ENCODE measurements around the gene WWC1.
"Not testable (repeated sequence)": the region's sequence is repeated elsewhere in the genome, so short reads cannot be mapped to it uniquely, and the experiment has no call there.

Gene WWC1

DNA sequence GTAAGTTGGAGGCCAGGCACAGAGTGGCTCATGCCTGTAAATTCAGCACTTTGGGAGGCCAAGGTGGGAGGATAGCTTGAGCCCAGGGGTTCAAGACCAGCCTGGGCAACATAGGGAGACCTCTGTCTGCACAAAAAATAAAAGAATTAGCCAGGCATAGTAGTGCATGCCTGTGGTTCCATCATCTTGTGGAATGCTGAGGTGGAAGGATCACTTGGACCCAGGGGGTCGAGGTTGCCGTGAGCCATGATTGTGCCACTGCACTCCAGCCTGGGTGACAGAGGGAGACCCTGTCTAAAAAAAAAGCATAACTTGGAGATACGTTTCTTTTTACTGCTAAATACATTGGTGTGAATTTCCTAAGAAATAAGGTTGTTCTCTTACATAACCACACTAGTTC is 19.1 kb downstream of the WWC1 start:
- DNase-seq: not testable (repeated sequence)

DNA sequence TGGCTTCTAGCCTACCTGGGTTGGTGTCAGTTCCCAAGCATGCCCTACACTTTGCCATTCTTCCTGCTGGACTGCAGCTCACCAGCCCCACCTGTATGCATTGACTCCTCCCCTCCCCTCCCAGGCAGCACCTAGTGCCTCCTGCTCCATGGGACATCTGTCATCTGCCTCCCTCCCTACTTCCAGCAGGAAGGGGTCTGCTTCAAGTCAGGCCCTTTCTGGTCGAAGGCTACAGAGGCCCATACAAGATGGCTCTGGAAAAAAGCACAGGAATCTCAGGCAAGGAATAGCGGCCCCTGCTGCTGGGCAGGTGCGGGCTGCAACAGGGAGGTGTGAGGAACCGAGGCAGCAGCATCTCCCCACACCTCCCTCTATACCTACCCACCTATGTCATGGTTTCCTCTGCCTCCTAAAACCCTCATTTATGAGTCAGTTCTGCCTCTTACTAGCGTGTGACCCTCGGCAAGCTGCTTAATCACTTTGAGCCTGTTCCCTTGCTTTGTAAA is 19.7 kb downstream of the WWC1 start:
- DNase-seq: no peak

DNA sequence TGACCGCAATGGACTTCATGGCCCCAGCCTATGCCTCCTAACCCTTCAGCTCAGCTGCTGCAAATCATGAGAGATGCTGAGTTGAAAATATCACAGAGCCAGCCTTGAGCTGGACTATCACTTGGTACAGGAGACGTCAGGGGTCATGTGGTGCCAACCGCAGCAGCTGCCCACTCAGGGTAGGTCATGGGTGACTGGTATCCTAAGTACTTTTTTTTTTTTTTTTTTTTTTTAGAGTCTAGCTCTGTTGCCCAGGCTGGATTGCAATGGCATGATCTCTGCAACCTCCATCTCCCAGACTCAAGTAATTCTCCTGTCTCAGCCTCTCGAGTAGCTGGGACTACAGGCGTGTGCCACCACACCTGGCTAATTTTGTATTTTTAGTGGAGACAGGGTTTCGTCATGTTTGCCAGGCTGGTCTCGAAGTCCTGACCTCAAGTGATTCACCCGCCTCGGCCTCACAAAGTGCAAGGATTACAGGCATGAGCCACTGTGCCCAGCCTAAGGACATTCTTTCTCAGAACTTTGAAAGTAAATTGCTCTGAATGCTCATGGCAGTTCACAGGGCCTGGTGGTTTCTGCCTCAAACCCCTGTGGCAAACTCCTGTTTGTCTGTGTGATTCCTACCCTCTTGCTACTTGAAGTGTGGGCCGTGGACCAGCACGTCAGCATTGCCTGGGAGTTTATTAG is 21.3 kb downstream of the WWC1 start:
- no peak for DNase-seq

DNA sequence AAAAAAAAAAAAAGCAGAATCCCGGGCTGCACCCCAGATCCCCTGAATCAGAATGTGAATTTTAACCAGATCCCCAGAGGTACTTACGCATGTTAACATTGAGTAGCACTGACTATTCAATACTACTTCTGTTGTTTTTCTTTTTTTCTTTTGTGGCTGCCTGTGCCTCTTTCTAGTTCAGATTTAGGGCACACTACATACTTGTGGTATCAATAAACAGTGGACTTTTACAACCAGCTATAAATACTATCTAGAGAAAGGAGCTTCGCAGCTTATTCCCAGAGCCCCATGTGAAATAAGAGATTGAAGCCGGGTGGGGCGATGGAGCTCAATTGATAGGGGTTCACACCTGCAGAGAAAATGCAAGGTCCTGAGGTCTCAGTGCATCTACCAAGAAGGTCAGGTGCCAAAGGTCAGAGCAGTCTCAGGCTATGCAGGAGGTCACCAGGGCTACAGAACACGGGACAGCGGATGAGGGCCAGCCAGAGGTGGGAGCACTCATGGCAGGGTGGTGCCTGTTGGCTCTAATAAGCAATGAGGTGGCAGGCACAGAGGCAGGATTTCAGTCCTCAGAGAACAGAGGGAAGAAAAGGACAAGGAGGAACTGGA is 22.3 kb downstream of the WWC1 start:
- no peak for DNase-seq

DNA sequence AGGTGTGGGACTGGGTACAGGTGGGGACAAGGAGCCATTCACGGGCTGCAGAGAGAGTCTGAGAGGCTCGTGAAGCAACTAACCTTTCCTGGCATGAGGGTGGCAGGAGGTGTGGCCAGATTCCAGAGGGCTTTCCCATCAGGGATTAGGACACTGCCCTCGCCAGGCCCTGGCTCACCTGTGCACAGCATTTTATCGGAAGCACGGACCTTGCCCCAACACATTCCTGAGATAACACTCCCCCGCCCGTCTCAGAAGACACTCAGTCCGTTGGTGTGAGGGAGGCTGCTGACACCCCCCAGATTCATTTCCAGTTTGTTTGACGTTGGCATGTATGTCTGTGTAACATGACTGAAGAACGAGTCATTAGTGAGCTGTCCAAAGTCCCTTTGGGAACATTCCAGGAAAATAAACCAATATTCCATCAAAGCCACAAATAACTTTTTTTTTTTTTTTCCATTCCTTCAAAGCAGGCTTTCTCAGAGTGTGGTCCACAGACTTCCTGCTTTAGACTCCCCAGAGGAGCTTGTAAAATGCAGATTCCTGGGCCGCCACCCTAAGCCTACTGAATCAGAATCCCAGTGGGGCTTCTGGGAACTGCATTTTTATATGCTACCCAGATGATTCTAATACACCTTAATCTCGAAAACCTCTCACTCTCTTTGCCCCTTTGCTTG is 23.4 kb downstream of the WWC1 start:
- no peak for DNase-seq

DNA sequence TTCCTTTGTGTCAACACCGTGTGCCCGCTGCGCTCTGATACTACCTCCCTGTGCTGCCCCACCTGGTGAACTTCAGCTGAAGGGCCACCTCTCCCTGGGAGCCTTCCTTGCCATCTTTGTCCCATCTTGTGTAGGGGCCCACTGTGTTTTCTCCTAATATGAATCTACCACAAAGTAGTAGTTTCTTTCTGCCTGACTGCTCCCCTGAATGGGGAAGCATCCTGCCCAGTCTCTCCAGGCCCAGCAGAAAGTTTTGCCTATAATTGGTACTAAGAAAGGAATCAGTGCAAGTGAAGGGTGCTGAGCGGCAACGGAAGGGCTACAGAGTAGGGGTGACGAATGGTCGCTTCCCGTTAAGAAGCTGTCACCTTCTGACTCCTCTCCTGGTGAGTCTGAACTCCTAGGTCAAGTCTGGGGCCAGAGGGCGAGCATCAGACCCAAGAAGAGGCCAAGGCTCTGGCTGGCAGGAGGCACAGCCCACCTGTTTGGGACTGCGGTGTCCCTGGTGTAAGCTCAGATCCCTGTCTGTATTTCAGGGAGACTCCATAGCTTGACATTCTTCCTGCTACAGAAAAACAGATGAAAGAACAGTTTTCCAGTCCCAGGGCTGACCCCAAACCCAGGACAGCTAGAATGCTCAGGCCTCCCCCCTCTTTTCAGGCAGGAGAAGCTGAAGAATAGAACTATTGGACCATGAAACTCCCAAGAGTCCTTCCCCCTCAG is 24.1 kb downstream of the WWC1 start:
- no peak for DNase-seq

DNA sequence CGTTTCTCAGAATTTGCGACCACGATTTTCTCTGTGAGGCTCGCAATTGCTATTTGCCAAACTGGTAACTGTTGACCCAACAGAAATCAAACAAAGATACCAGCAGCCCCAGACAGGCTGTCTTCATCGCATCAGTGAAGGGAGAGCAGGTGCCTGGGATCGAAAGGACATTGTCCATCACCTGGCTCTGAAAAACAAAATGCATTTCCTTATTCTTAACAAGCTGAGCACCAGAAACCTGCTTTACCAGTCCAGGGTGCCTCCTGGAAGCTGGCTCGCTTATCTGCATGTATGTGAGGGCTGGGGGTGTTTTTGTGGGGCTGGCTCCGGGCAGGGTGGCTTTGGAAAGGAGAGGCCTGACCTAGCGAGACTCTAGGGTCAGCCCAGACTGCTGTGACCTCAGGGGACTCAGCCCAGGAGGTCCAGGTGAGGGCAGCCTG is 24.7 kb downstream of the WWC1 start:
- no peak for DNase-seq

DNA sequence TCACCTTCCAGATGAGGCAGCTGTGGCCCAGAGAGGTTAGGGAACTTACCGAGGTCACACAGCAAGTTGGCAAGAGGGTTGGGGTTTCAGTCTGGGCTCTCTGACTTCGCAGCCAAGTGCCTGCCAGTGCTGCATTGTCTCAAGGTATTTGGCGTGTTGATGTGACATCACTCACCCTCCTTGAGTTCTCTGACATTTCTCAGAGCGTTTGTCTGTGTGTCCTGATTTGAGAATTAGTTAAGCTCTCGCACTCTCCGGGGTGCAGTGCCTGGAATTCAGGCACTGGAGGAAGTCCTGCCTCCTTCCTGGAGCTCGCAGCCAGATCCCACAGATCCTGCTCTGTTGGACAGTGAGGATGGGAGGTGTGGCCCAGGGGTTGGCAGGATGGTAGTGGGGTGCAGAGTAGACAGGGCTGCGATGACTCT is 25.7 kb downstream of the WWC1 start:
- DNase-seq: no peak

DNA sequence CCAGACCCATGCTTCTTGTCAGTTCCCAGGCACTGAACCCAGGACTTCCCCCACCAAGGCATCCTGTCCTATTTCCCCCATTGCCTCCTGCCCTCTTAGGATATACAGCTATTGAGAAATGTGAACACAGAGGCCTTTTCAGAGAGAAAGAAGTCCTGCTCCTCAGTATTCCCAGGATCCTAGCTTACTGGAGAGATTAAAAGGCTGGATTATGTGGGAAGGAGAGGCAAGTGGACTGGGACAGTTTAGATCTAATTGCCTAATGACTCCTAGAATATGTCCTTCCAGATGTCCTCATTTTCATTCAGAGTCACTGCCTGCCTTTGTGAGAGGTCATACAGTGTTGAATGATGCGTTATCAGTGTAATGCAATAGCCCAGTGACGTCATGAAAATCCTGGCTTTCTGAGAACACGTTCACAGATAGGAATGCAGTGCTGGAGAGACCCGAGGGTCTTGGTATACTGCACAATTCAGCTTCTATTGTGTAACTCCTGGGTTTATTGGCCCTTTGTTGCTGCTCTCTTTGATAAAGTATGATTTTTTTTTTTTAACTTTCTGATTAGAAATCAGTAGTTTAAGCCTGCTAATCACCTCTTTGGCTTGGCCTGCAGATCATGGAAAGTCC is 26.2 kb downstream of the WWC1 start:
- peak; percentile 65 for DNase-seq

DNA sequence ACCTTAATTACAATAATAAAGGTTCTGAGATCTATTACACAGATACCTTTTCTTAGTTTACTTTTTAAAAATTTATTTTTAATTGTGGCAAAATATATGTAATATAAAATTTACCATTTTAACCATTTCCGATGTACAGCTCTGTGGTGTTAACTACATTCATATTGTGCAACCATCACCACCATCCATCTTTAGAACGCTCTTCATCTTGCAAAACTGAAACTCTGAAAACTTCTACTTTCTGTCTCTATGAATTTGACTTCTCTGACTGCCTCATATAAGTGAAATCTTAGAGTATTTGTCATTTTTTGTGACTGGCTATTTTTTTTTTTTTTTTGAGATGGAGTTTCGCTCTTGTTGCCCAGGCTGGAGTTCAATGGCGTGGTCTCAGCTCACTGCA is 26.8 kb downstream of the WWC1 start:
- no peak for DNase-seq

DNA sequence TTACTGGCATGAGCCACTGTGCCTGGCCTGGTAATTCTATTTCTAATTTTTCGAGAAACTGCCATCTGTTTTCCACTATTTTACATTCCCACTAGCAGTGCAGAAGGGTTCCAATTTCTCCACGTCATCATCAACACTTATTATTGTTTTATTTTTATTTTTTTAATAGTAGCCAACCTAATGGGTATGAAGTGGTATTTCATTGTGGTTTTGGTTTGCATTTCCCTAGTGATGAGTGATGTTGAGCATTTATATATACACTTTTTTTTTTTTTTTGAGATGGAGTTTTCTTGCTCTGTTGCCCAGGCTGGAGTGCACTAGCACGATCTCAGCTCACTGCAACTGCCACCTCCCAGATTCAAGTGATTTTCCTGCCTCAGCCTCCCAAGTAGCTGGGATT is 28.3 kb downstream of the WWC1 start:
- DNase-seq: no peak

DNA sequence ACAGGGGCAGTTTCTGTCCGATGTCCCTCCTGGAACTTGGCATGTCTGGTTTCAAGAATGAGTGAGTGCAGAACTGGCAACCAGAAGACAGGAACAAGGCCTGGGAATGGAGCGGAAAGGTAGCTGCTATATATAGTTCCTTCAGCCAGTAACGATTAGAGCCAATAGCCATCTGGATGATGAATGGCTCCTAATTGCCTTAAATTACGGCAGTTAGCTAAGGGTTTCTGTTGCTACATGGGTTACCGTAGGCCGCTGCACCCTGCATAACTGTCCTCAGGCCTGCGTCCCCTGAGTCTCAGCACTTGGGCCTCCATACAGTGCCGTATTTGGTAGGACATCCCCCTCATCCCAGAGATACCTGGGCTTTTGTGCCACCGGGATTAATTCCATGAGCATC is 29.4 kb downstream of the WWC1 start:
- DNase-seq: peak; percentile 85

DNA sequence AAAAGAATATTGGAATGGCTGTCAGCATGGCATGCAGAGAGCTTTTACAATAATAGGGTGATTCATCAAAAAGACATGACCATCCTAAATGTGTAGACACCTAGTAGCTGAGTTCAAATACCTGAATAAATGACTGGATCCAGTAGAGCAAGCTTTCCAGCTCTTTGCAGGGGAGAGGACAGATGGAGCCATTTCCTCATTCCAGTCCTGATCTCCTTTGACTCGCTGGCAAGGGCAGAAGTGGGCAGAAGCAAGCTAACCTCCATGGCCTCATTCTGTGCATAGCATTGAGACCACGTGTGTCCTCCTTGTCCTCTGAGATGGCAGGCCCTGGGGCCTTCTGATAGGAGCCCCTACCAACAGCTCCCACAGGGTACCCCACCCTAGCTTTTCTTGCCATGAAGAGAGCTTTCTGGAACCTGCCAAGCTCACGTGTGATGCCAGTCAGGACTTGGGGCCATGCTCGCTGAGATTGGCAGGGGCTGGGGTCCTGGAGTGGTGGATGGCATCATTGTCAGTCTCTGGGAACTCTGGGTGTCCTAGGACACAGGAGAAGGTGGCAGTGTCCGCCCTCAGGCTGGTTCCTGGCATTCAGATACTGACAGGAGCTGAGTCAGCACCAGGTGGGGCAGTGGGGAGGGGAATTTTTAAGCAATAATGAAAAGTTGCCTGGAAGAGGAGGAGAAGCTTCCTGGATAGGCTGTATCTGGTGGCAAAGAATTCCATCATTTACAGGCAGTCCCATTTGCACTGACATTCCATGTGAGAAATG is 33.6 kb downstream of the WWC1 start:
- no peak for DNase-seq

DNA sequence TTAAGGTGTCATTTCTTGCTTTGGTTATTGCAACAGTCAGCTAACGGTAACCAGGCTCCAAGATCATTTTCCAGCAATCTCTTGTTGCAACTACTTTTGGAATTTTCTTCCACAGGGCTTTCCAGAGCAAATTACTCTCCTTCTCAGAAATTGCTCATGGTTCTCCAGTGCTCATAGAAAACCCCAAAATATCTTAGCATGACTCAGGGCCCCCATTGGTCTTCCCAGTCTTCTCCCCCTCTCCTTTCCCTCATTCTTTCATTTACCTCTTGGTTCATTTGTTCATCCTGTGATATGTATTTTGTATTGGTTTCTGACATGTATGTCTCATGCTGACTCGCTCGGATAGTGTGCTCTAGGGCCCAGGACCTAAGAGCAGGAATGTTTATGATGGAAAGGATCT is 35.6 kb downstream of the WWC1 start:
- no peak for DNase-seq

DNA sequence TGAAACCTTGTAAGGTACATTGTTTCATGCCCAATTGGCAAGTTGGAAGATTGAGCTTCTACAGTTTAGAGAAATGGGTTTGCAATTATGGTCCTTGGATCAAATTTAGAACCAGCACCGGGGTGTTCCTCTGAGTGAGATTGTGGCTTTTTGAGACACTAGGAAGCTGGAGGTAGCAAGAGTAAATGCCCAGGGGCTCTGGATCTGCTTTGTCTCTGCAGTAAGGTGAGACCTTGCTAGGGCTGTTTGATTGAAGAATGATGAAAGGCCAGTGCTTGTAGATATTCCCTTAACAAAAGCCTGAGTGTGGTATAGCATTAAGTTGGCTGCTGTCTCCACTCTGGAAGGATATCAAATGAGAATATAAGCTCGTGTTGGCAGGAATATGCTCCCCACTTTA is 36.0 kb downstream of the WWC1 start:
- DNase-seq: no peak

DNA sequence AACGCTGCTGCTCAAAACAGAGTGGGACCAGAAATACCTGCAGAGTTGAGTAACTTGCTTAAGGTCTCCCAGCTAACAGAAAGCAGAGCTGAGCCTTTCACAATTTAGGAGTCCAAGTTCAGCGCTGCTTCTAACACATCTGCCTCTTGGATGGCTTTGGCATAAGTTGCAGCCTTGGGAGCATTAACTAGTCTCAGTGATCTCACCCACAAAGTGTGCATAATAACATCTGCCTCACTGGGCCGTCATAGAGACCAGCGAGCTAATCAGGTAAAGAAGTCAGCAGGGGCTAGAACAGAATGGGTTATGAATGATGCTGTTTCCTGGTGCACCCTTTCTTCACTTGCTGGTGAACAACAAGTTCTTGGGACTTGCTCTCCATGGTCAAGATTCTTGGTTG is 36.5 kb downstream of the WWC1 start:
- peak; percentile 24 for DNase-seq

DNA sequence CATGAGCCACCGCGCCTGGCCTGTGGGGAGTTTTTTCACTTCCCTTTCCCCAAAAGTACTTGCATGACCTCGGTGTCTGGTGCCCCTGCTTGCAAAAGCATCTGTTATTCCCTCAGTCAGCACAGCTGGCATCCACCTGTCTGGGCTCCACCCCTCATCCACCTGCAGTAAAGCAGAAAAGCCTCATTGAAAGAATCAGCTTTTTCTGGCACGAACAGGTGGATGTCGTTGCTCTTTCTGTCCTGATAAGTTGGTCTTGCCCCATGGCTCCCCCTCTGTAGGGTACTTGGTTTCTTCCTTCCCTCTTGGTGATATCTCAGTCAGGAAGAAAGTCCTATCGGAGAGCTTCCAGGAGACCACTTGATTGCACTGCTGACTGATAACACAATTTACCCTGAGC is 37.4 kb downstream of the WWC1 start:
- DNase-seq: no peak

DNA sequence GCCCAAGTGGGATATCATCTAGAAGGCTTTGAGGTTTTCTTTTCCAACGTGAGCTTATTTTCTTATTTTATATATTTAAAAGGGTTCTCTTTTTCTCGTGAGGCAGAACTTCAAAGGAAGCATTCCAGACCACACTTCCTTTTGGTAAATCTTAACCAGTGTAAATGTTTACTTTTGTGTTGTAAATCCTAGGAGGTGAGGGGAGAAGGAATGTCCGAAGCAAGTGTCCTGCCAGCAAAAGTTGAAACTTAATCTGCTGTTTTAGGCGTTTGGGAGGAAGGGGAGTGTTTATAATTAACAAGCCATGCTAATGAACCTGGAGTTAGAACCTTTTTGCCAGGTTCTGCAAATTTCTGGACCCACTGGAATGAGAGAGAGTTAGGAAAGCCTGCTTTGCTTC is 37.9 kb downstream of the WWC1 start:
- DNase-seq: no peak

DNA sequence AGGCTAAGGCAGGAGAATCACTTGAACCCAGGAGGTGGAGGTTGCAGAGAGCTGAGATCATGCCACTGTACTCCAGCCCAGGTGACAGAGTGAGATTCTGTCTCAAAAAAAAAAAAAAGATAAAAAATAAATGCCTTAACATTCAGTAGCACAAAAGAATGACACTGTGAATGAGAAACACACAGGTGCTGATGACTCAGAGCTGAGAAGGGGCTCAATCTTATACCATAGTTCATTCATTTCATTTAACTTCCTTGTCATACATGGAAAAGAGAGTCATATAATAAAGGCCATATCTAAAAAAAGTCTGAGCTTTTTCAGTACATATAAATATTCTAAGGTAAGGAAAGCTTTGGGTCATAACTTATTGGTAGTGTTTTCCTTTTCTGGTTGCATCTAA is 40.6 kb downstream of the WWC1 start:
- DNase-seq: no peak

DNA sequence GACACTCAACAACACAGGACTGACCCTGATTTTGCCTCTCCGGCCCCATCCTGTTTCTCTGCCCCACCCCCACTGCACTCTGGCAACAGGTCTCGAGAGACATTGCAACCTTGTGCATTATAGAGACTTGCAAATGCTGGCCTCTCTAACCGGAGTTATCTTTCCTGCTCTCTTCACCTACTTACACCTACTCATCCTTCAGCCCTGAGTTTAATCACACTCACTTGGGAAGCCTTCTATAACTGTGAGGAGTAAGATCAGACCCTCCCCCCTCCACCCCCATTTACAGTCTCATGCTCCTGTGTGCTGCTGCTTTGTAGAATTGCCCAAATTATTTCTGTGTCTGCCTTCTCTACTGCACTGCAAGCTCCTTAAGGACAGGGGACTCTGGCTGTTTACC is 42.8 kb downstream of the WWC1 start:
- DNase-seq: no peak

DNA sequence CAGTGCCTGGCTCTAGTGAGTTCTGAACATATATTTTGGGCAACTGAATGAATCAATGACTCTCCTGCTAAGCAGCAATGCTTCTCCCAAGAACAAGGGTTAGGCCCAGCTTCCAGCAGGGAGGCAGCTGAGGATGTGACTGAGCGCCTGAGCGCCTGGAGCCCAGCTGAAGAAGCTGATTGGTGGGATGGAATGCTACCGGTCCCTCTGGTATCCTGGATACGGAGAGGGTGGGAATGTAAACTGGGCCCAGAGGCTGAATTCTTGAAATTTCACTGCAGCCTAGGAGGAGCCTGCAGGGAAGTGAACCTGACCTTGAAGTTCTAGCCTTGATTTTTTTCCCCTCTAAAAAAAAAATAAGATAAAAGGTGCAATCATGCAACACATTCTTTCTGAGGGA is 43.2 kb downstream of the WWC1 start:
- DNase-seq: no peak

DNA sequence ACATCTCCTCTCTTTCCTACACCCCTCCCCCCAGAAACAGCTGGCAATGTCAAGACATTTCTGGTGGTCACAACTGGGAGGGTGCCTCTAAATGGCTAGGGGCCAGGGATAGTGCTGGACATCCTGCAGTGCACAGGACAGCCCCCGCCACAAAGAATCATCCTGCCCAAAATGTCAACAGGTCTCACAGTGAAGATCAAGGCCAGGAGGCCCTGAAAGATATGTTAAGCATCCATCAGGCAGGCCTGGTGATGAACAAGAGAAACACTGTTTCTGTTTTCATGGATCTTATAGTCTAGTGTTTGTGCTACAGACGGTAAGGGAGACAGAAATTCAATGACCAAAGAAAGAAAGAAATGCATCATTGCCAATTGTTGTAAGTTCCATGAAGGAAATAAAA is 45.9 kb downstream of the WWC1 start:
- no peak for DNase-seq
